GM12874 (cell line): ENCODE results near the gene SLC39A11.

Experiments
- CTCF ChIP-seq: IDR thresholded peaks from 2 replicates; pipeline ENCODE4 v1.5.1; 2011; ENCODE audit warnings: low read depth, mild to moderate bottlenecking, control low read depth, low read length, moderate library complexity; ENCODE audit not compliant: insufficient read depth

Gene SLC39A11

GRCh38 chr17:72974605-72975232 lies 117.8 kb downstream of the SLC39A11 start:
- TF ChIP-seq CTCF: no peak

GRCh38 chr17:72972263-72972951 lies 120.1 kb downstream of the SLC39A11 start:
- no peak for TF ChIP-seq CTCF

GRCh38 chr17:72971226-72971880 lies 121.1 kb downstream of the SLC39A11 start:
- no peak for TF ChIP-seq CTCF

DNA sequence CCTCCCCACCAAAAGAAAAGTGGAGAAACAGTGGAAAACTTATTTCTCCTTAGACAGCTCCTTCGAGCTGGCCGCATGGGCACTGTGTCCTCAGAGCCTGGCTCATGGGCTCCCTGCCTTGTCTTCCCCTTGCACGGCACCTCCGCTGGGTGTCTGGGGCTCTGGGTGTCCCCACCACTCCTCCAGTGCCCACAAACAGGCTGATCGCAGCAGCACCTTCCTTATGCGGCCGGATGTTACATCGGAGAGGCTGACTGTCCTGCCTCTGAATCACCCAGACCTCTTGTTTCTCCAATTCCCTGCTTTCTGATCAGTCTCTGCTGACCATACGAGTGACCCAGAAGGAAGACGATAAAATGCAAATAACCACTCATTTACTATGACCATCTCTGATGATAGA lies 121.7 kb downstream of the SLC39A11 start:
- no peak for TF ChIP-seq CTCF

DNA sequence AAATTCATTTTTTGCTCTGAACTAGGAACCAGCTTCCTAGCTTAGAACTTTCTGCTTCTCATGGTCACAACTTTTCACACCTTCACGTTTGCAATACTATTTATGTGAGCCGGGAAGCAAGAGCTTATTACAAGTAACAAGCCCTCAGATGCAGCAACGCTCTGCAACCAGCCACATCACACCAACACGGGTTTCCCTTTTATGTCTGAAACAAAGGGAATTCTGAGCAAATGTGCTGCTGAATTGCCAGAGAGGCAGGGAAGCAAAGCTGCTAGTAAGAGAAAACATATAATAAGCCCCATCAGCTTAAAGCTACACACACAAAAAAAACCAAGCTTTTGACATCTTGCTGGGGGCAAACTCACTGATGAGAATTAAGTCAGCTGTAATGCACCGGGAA lies 122.2 kb downstream of the SLC39A11 start:
- no peak for TF ChIP-seq CTCF

GRCh38 chr17:72969293-72969906 lies 123.1 kb downstream of the SLC39A11 start:
- no peak for TF ChIP-seq CTCF

DNA sequence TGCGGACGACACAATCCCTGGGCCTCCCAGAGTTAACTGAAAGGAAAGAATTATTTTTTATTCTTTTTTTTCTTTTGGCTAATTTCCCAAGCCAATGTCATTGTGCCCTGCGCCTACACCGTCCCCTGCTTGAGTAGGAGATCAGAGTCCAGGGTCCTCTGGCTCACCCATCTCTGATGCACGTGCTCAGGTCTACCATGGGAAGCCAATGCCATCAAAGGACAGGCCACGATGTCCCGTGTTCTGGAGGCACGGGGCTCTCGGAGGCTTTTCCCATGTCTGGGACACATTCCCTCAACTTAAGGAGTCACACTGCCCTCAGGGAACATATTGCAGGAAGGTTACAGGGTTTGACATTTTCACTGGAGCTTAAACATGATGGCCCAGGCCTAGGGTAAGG lies 123.7 kb downstream of the SLC39A11 start:
- no peak for TF ChIP-seq CTCF
